Measurements from ENCODE around the gene KYNU. TPM values are rescaled to one million over a fixed set of nuclear protein-coding genes. Genes with fewer than 3 reads are reported as not detected.

The KYNU gene
- total RNA-seq, 4 donors from 2014 or later = 0.27 to 5.7 (median 3.6) TPM

DNA sequence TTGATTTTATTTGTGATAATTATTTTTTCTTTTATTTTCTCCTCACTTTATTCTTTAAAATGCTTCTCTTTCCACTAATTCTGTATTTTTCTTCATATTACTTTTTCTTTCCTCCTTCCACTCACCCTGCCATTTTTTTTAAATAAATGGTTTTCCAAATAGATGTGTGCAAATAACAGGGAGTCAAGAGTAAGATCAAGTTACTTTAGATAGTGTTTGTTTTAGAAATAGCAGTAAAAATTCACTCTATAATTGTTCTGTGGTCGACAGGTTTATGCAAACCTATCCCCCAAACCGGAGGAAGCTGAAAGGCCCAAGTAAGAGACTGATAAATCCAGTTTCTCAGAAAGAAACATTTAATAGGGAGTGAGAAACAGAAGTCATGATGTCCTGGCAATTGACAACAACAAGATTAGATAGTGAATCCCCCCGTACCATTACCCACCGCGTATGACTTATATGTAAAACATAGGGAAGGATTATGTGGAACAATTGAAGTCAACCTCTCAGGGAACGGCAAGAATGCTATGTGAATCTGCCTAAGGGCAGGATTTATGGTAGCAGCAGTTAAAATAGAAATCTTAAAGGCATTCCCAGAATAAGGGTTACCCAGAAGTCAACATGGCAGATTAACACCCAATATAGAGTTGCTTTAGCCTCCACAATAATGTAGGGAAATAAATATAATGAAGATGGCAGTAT lies 75.5 kb downstream of the KYNU start:
- Histone ChIP-seq H3K4me3 (no peak overlapping the region), H3K4me1 (no peaks in the 10 kb centered on the region), H3K27me3 (no peaks in the 10 kb centered on the region), H3K9me3 (no peaks in the 10 kb centered on the region), H3K36me3 (no peaks in the 10 kb centered on the region), H3K27ac (no peak overlapping the region)
- WGBS, 2 donors (ENCODE audit: low coverage in 1 of 2) = 33 to 45% methylated on average over 4 to 6 of the region's 6 CpGs
- no peak for TF ChIP-seq POLR2A (IDR thresholded peaks at IDR 0.05)
- no peak for TF ChIP-seq POLR2AphosphoS5 (IDR thresholded peaks at IDR 0.05)
- no peak for ATAC-seq

- H3K9me3 ChIP-seq = no peaks in the 10 kb centered on the region
- no peaks in the 10 kb centered on the region for H3K36me3 ChIP-seq
- no peak for TF ChIP-seq POLR2AphosphoS5 (IDR thresholded peaks at IDR 0.05)
- no peak for TF ChIP-seq POLR2A (IDR thresholded peaks at IDR 0.05)
- TF ChIP-seq, protein P1, sequence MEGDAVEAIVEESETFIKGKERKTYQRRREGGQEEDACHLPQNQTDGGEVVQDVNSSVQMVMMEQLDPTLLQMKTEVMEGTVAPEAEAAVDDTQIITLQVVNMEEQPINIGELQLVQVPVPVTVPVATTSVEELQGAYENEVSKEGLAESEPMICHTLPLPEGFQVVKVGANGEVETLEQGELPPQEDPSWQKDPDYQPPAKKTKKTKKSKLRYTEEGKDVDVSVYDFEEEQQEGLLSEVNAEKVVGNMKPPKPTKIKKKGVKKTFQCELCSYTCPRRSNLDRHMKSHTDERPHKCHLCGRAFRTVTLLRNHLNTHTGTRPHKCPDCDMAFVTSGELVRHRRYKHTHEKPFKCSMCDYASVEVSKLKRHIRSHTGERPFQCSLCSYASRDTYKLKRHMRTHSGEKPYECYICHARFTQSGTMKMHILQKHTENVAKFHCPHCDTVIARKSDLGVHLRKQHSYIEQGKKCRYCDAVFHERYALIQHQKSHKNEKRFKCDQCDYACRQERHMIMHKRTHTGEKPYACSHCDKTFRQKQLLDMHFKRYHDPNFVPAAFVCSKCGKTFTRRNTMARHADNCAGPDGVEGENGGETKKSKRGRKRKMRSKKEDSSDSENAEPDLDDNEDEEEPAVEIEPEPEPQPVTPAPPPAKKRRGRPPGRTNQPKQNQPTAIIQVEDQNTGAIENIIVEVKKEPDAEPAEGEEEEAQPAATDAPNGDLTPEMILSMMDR (IDR thresholded peaks at IDR 0.05) = no peak
- TF ChIP-seq EP300 (IDR thresholded peaks at IDR 0.05) = no peak
- no peak overlapping the region for H3K27ac ChIP-seq
- 44 to 67% methylated on average over 1 of the region's 1 CpG for WGBS, 2 donors (ENCODE audit: low coverage in 1 of 2)
- no peaks in the 10 kb centered on the region for H3K4me1 ChIP-seq
- no peaks in the 10 kb centered on the region for H3K27me3 ChIP-seq
- ATAC-seq = no peak
- no peak overlapping the region for H3K4me3 ChIP-seq
Measured at GRCh38 chr2:142954493-142954892, 77.0 kb downstream of the KYNU start.

- Histone ChIP-seq H3K27me3 (no peaks in the 10 kb centered on the region), H3K9me3 (no peaks in the 10 kb centered on the region), H3K4me1 (no peaks in the 10 kb centered on the region), H3K27ac (no peak overlapping the region), H3K36me3 (no peaks in the 10 kb centered on the region), H3K4me3 (no peak overlapping the region)
- ATAC-seq = no peak
- WGBS, 2 donors (ENCODE audit: low coverage in 1 of 2) = 59 to 60% methylated on average over 1 of the region's 1 CpG
- TF ChIP-seq POLR2AphosphoS5 (IDR thresholded peaks at IDR 0.05) (no peak), POLR2A (IDR thresholded peaks at IDR 0.05) (no peak), EP300 (IDR thresholded peaks at IDR 0.05) (no peak)
- TF ChIP-seq, protein P1 (IDR thresholded peaks at IDR 0.05) = no peak
Measured at GRCh38 chr2:142957144-142957543, 79.7 kb downstream of the KYNU start.

DNA sequence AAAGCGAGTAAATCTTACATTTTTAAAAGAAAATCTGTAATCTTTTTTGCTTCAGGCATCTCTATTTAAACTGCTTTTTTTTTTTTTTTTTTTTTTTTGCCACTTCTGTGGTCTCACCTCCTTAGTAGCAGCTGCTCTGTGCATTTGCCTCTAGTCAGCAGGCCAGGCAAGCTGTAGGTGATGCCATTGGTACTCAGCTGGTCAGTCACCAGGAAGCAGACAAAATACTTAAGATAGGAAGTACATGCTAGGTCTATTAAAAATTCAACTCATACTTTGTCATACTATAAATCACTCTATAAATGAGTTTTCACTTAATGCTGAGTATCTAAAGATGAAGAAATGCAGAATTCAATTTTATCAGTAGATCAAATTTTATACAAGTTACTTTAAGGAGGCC lies 83.7 kb downstream of the KYNU start:
- H3K27ac ChIP-seq = no peak overlapping the region
- WGBS, 2 donors (ENCODE audit: low coverage in 1 of 2) = 78 to 100% methylated on average over 1 of the region's 1 CpG
- peaks cover 0 to 13% (median 0%) of the 10 kb centered on the region in 3 donors for H3K9me3 ChIP-seq
- H3K36me3 ChIP-seq = no peaks in the 10 kb centered on the region
- TF ChIP-seq, protein P1 (IDR thresholded peaks at IDR 0.05) = no peak
- TF ChIP-seq POLR2A (IDR thresholded peaks at IDR 0.05) (no peak), EP300 (IDR thresholded peaks at IDR 0.05) (no peak), POLR2AphosphoS5 (IDR thresholded peaks at IDR 0.05) (no peak)
- no peak for ATAC-seq
- H3K4me1 ChIP-seq = no peaks in the 10 kb centered on the region
- H3K4me3 ChIP-seq = no peak overlapping the region
- no peaks in the 10 kb centered on the region for H3K27me3 ChIP-seq

- WGBS, 2 donors (ENCODE audit: low coverage in 1 of 2) = 78 to 82% methylated on average over 1 of the region's 1 CpG
- no peak overlapping the region for H3K27ac ChIP-seq
- no peak for ATAC-seq
- H3K9me3 ChIP-seq = peaks cover 0 to 13% (median 0%) of the 10 kb centered on the region in 3 donors
- H3K36me3 ChIP-seq = no peaks in the 10 kb centered on the region
- no peaks in the 10 kb centered on the region for H3K4me1 ChIP-seq
- no peaks in the 10 kb centered on the region for H3K27me3 ChIP-seq
- TF ChIP-seq EP300 (IDR thresholded peaks at IDR 0.05) = no peak
- TF ChIP-seq, protein P1 (IDR thresholded peaks at IDR 0.05) = no peak
- no peak for TF ChIP-seq POLR2AphosphoS5 (IDR thresholded peaks at IDR 0.05)
- no peak overlapping the region for H3K4me3 ChIP-seq
Measured at GRCh38 chr2:142965443-142965842, 88.0 kb downstream of the KYNU start.
